ENCODE results near the gene PIK3R2. TPM values are rescaled to one million over a fixed set of nuclear protein-coding genes. Genes with fewer than 3 reads are reported as not detected.

The PIK3R2 gene
- total RNA-seq, 2 donors from 2014 or later: 12.6 to 20.1 TPM

DNA sequence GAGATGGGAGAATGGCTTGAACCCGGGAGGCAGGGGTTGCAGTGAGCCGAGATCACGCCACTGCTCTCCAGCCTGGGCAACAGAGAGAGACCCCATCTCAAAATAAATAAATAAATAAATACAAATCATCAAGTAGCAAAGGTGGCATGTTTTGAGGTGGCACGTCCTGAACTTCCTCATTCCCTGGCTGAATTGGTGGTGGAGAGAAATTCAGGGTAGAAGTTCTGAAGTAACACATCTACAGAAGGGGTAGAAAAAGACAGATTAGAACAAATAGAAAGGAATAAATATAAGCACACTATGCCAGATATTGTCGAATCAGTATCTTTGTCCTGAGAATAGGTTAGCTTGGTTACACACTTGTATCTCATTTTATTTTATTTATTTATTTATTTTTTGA lies 27.0 kb downstream of the PIK3R2 start:
- H3K27me3 Mint-ChIP-seq: no peaks in the 10 kb centered on the region
- no peak overlapping the region for H3K27ac Mint-ChIP-seq
- no peak overlapping the region for H3K4me3 Mint-ChIP-seq
- H3K9me3 Mint-ChIP-seq: no peaks in the 10 kb centered on the region
- H3K4me1 Mint-ChIP-seq (ENCODE audit: low read depth in 2 of 2): peaks cover 3 to 7% of the 10 kb centered on the region in 2 donors
- no peaks in the 10 kb centered on the region for H3K36me3 Mint-ChIP-seq
- no peak for ATAC-seq
- DNase-seq (ENCODE audit: low spot score): no peak

- Mint-ChIP-seq H3K9me3 (no peaks in the 10 kb centered on the region), H3K4me3 (no peak overlapping the region), H3K27ac (no peak overlapping the region), H3K27me3 (no peaks in the 10 kb centered on the region), H3K36me3 (no peaks in the 10 kb centered on the region), H3K4me1 (ENCODE audit: low read depth in 2 of 2) (no peaks in the 10 kb centered on the region)
- no peak for DNase-seq (ENCODE audit: low spot score)
- no peak for ATAC-seq
Measured at GRCh38 chr19:18183529-18183928, 30.6 kb downstream of the PIK3R2 start.

- Mint-ChIP-seq H3K4me1 (ENCODE audit: low read depth in 2 of 2) (no peaks in the 10 kb centered on the region), H3K9me3 (no peaks in the 10 kb centered on the region), H3K4me3 (no peak overlapping the region), H3K27ac (no peak overlapping the region), H3K27me3 (no peaks in the 10 kb centered on the region), H3K36me3 (no peaks in the 10 kb centered on the region)
- ATAC-seq: no peak
- DNase-seq (ENCODE audit: low spot score): peak; percentile 18
Measured at GRCh38 chr19:18185538-18185937, 32.6 kb downstream of the PIK3R2 start.

- Mint-ChIP-seq H3K4me3 (no peak overlapping the region), H3K27ac (no peak overlapping the region), H3K27me3 (no peaks in the 10 kb centered on the region), H3K4me1 (ENCODE audit: low read depth in 2 of 2) (peaks cover 21 to 27% of the 10 kb centered on the region in 2 donors), H3K36me3 (no peaks in the 10 kb centered on the region), H3K9me3 (no peaks in the 10 kb centered on the region)
- no peak for ATAC-seq
- DNase-seq (ENCODE audit: low spot score): no peak
Measured at GRCh38 chr19:18190278-18190677, 37.3 kb downstream of the PIK3R2 start.

- peaks cover 21 to 27% of the 10 kb centered on the region in 2 donors for H3K4me1 Mint-ChIP-seq (ENCODE audit: low read depth in 2 of 2)
Measured at GRCh38 chr19:18191640-18192062, 38.7 kb downstream of the PIK3R2 start.

GRCh38 chr19:18192673-18193387 lies 39.9 kb downstream of the PIK3R2 start, which contains the start of gene MPV17L2:
Gene MPV17L2 (plus strand): TSS chr19:18193218. CDS start chr19:18193282, 64 bp downstream.
- Mint-ChIP-seq H3K9me3 (no peaks in the 10 kb centered on the region), H3K27ac (peak within 1 kb of the TSS; percentile 78 to 91), H3K4me3 (peak within 1 kb of the TSS; percentile 90), H3K36me3 (no peaks in the 10 kb centered on the region), H3K27me3 (no peaks in the 10 kb centered on the region), H3K4me1 (ENCODE audit: low read depth in 2 of 2) (peaks cover 22 to 27% of the 10 kb centered on the region in 2 donors)
- peak; percentile 96 for ATAC-seq
- DNase-seq (ENCODE audit: low spot score): peak; percentile 99

More at GRCh38 chr19:18191640-18192062, 38.7 kb downstream of the PIK3R2 start:
- H3K4me3 Mint-ChIP-seq: peak overlapping the region; percentile 90
- ATAC-seq (no peak), DNase-seq (ENCODE audit: low spot score) (no peak)
- H3K36me3 Mint-ChIP-seq: no peaks in the 10 kb centered on the region
- H3K27me3 Mint-ChIP-seq: no peaks in the 10 kb centered on the region
- H3K27ac Mint-ChIP-seq: peak overlapping the region; percentile 78 to 91
- H3K9me3 Mint-ChIP-seq: no peaks in the 10 kb centered on the region

GRCh38 chr19:18193388-18194180 lies 40.6 kb downstream of the PIK3R2 start:
- peaks cover 25 to 27% of the 10 kb centered on the region in 2 donors for H3K4me1 Mint-ChIP-seq (ENCODE audit: low read depth in 2 of 2)
- H3K27me3 Mint-ChIP-seq: no peaks in the 10 kb centered on the region
- peak overlapping the region; percentile 78 to 91 for H3K27ac Mint-ChIP-seq
- DNase-seq (ENCODE audit: low spot score) (no peak), ATAC-seq (no peak)
- H3K4me3 Mint-ChIP-seq: peak overlapping the region; percentile 90
- no peaks in the 10 kb centered on the region for H3K9me3 Mint-ChIP-seq
- H3K36me3 Mint-ChIP-seq: no peaks in the 10 kb centered on the region

DNA sequence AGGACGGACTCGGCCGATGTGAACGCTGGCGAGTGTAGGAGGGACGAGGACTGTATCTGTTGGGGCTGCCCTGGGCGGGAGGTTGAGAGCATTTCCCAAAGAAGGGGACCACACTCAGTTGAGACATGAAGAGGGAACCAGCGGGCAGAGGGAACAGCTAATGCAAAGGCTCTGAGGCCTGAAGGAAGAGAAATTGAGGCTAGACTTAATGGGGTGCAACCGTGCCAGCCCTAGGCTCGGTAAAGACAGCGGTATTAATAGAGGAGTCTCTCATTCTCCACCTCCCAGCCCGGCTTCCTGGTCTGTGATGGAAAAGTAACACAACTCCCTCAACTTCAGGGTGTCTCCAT lies 41.2 kb downstream of the PIK3R2 start:
- ATAC-seq: no peak
- Mint-ChIP-seq H3K27ac (peak overlapping the region in 1 of 2 donors; percentile 21), H3K9me3 (no peaks in the 10 kb centered on the region), H3K36me3 (no peaks in the 10 kb centered on the region), H3K27me3 (no peaks in the 10 kb centered on the region), H3K4me1 (ENCODE audit: low read depth in 2 of 2) (peaks cover 25 to 27% of the 10 kb centered on the region in 2 donors), H3K4me3 (peak overlapping the region; percentile 90)
- no peak for DNase-seq (ENCODE audit: low spot score)

- Mint-ChIP-seq H3K36me3 (no peaks in the 10 kb centered on the region), H3K27ac (peak overlapping the region in 1 of 2 donors; percentile 21), H3K9me3 (no peaks in the 10 kb centered on the region), H3K27me3 (no peaks in the 10 kb centered on the region), H3K4me1 (ENCODE audit: low read depth in 2 of 2) (peaks cover 25 to 27% of the 10 kb centered on the region in 2 donors), H3K4me3 (peak overlapping the region; percentile 90)
- DNase-seq (ENCODE audit: low spot score): no peak
- ATAC-seq: no peak
Measured at GRCh38 chr19:18194554-18195238, 41.7 kb downstream of the PIK3R2 start.

DNA sequence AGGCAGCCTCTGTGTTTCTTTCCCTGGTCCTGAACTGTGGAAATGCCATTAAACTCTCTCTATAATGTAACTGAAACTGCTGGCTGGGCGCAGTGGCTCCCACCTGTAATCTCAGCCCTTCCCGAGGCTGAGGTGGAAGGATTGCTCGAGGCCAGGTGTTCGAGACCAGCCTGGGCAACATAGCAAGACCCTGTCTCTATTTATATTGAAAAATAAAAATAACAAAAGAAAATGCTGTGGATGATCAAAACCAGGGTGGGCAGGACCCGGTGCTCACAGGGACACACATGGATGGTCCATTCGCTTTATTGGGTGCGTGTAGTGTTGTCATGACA lies 43.5 kb downstream of the PIK3R2 start:
- DNase-seq (ENCODE audit: low spot score) (no peak), ATAC-seq (no peak)
- Mint-ChIP-seq H3K27me3 (no peaks in the 10 kb centered on the region), H3K9me3 (no peaks in the 10 kb centered on the region), H3K4me3 (peak overlapping the region; percentile 10), H3K36me3 (no peaks in the 10 kb centered on the region), H3K4me1 (ENCODE audit: low read depth in 2 of 2) (peaks cover 25 to 27% of the 10 kb centered on the region in 2 donors), H3K27ac (no peak overlapping the region)

- H3K27ac Mint-ChIP-seq: no peak overlapping the region
- peaks cover 23 to 28% of the 10 kb centered on the region in 2 donors for H3K4me1 Mint-ChIP-seq (ENCODE audit: low read depth in 2 of 2)
- H3K27me3 Mint-ChIP-seq: no peaks in the 10 kb centered on the region
- no peak overlapping the region for H3K4me3 Mint-ChIP-seq
- H3K36me3 Mint-ChIP-seq: no peaks in the 10 kb centered on the region
- DNase-seq (ENCODE audit: low spot score) (no peak), ATAC-seq (no peak)
- no peaks in the 10 kb centered on the region for H3K9me3 Mint-ChIP-seq
Measured at GRCh38 chr19:18197306-18197705, 44.3 kb downstream of the PIK3R2 start.

DNA sequence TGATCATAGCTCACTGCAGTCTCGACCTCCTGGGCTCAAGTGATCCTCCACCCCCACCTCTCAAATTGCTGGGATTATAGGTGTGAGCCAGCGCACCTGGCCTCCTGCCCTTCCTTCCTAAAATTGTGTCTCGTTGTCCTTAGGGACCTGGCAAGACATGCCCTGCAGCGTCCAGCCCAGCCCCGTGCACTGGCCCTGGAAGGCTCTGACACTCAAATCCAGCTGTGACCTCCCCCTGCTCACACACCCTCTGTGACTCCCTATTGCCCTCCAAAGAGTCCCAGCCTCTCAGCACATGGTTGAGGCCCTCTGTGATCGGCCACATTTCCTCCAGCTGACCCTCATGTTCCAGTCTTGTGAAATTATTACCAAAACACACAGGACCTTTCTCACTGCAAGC lies 45.0 kb downstream of the PIK3R2 start:
- H3K27ac Mint-ChIP-seq: no peak overlapping the region
- H3K4me1 Mint-ChIP-seq (ENCODE audit: low read depth in 2 of 2): peaks cover 23 to 25% of the 10 kb centered on the region in 2 donors
- no peak for DNase-seq (ENCODE audit: low spot score)
- no peaks in the 10 kb centered on the region for H3K9me3 Mint-ChIP-seq
- ATAC-seq: no peak
- H3K4me3 Mint-ChIP-seq: no peak overlapping the region
- H3K36me3 Mint-ChIP-seq: no peaks in the 10 kb centered on the region
- H3K27me3 Mint-ChIP-seq: no peaks in the 10 kb centered on the region

DNA sequence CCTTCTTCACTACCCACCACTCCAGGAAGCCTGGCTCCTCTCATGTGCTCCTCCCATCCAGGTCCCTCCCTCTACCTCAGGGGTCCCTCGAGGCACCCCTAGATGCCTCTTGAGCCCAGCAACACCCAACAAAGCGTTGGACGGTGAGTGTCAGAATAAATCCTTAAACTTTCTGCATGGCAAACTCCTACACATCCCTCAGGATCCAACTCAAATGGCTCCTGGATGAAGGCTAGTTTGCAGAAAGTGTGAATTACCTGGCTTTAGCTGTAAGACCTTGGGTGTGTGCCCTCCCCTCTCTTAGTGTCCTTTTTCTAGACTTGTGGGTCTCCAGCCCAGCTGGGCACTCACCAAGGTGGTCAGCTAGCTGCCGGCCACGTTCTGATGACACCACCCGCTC lies 45.4 kb downstream of the PIK3R2 start:
- Mint-ChIP-seq H3K4me1 (ENCODE audit: low read depth in 2 of 2) (peaks cover 25 to 28% of the 10 kb centered on the region in 2 donors), H3K27ac (no peak overlapping the region)
- ATAC-seq: no peak

DNA sequence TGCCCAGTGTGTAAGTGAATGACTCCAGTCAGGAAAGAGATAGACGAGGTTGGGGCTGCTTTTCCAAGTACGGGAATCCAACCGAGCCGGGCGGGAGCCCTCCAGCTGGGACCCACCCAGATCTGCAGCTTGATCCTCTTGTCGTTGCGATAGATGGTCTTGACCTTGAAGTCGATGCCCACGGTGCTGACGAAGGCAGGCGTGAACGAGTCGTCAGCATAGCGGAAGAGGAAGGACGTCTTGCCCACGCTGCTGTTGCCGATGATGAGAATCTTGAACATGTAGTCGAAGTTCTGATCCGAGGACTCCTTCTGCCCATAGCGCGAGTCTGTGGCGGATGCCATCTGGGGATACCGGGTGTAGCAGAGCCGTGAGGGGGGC lies 49.4 kb downstream of the PIK3R2 start:
- Mint-ChIP-seq H3K4me1 (ENCODE audit: low read depth in 2 of 2) (peaks cover 20 to 22% of the 10 kb centered on the region in 2 donors), H3K36me3 (no peaks in the 10 kb centered on the region), H3K9me3 (no peaks in the 10 kb centered on the region), H3K27me3 (peaks cover 0 to 2% of the 10 kb centered on the region in 2 donors), H3K27ac (no peak overlapping the region), H3K4me3 (peak overlapping the region; percentile 44)
- DNase-seq (ENCODE audit: low spot score): no peak
- no peak for ATAC-seq

More for the DNA sequence above, 45.4 kb downstream of the PIK3R2 start:
- no peaks in the 10 kb centered on the region for H3K36me3 Mint-ChIP-seq
- no peaks in the 10 kb centered on the region for H3K27me3 Mint-ChIP-seq
- no peaks in the 10 kb centered on the region for H3K9me3 Mint-ChIP-seq
- DNase-seq (ENCODE audit: low spot score): no peak
- no peak overlapping the region for H3K4me3 Mint-ChIP-seq

Measured in natural killer cell treated with Interleukin-12 subunit alpha and Interleukin-12 subunit beta and Interleukin-15 and Interleukin-18, amount 100 ng/mL, for 72 hours (primary cell).